Endothelial cell of umbilical vein (primary cell): Measurements from ENCODE around the gene NNT. TPM values are rescaled to one million over a fixed set of nuclear protein-coding genes. Genes with fewer than 3 reads are reported as not detected.

Experiments
- BruUV-seq: library from RNA; stranded (reverse); fragments of 400-500 nt; replicated peaks from 2 replicates; lab custom pipeline; 2021; lab: Mats Ljungman, UMichigan
- CTCF ChIA-PET: fragments of 300-600, 350-600 bp; sonication (Branson Sonifier 250); formaldehyde crosslinking; loops from one replicate; lab custom pipeline; 2021; ENCODE audit warnings: antibody characterized with exemption, inconsistent platforms; lab: Charles Lee
- POLR2A ChIA-PET: fragments of 300-600, 350-600 bp; sonication (Branson Sonifier 250); formaldehyde crosslinking; loops from one replicate; lab custom pipeline; 2021; ENCODE audit warnings: antibody characterized with exemption, inconsistent platforms; lab: Charles Lee
- DNase-seq: peaks from one replicate; pipeline ENCODE4 v3.0.0-alpha.2; 2011; ENCODE audit warnings: low read depth, low spot score
- FAIRE-seq: peaks from 2 replicates; lab custom pipeline; 2011; peaks lifted over from hg19 to GRCh38; lab: Jason Lieb, UNC
- H2AFZ ChIP-seq: 2 replicates; pipeline ENCODE4 v1.6.0; 2012; ENCODE audit warnings: low read depth, low read length, control low read depth, inconsistent platforms
- H3K27ac ChIP-seq: 2 replicates; pipeline ENCODE4 v1.5.1; 2011; ENCODE audit warnings: low read depth, mild to moderate bottlenecking, control low read depth, low read length, moderate library complexity; ENCODE audit not compliant: insufficient read depth
- H3K27me3 ChIP-seq, 2 experiments: 2 replicates each; pipeline versions ENCODE4 v1.6.0 to v1.6.1; 2011; ENCODE audit warnings: low read length in 2 of 2, mixed read lengths in 1 of 2; ENCODE audit not compliant: control insufficient read depth in 2 of 2, insufficient read depth in 2 of 2
- H3K36me3 ChIP-seq, 2 experiments: 2 replicates in 1 of 2; 3 replicates in 1 of 2; pipeline ENCODE4 v1.5.1; 2011; ENCODE audit warnings: low read length in 2 of 2, mild to moderate bottlenecking in 1 of 2, moderate library complexity in 1 of 2; ENCODE audit not compliant: control insufficient read depth in 2 of 2, insufficient read depth in 2 of 2; ENCODE audit errors: extremely low read depth in 1 of 2
- H3K4me1 ChIP-seq: 3 replicates; pipeline ENCODE4 v1.5.1; 2011; ENCODE audit warnings: mild to moderate bottlenecking, low read length; ENCODE audit not compliant: control insufficient read depth, insufficient read depth; ENCODE audit errors: extremely low read depth
- H3K4me2 ChIP-seq: 2 replicates; pipeline ENCODE4 v1.6.1; 2011; ENCODE audit warnings: low read length, control low read depth, mixed read lengths; ENCODE audit not compliant: insufficient read depth
- H3K4me3 ChIP-seq, 3 experiments: fragments of 200-600 bp in 1 of 3; sonication (generic), shearing (Covaris generic) in 1 of 3; replicated peaks in 1 of 3; 2 replicates each; pipeline ENCODE4 v1.5.1; 2011 to 2016; ENCODE audit warnings: control low read depth in 3 of 3, low read length in 3 of 3, mild to moderate bottlenecking in 2 of 3, inconsistent platforms in 1 of 3, low read depth in 1 of 3, moderate library complexity in 1 of 3; ENCODE audit not compliant: insufficient read depth in 1 of 3
- H3K79me2 ChIP-seq: 2 replicates; pipeline ENCODE4 v1.6.0; 2012; ENCODE audit warnings: low read length, inconsistent platforms; ENCODE audit not compliant: control insufficient read depth, insufficient read depth
- H3K9ac ChIP-seq: replicated peaks from 2 replicates; pipeline ENCODE3; 2011; ENCODE audit warnings: low read length, control low read depth; ENCODE audit not compliant: insufficient read depth; ENCODE audit errors: extremely low read depth
- H3K9me1 ChIP-seq: replicated peaks from 3 replicates; pipeline ENCODE4 v1.6.0; 2011; ENCODE audit warnings: mild to moderate bottlenecking, low read length; ENCODE audit not compliant: control insufficient read depth, insufficient read depth; ENCODE audit errors: extremely low read depth
- H3K9me3 ChIP-seq: replicated peaks from 2 replicates; pipeline ENCODE4 v1.5.1; 2012; ENCODE audit warnings: low read length, inconsistent platforms; ENCODE audit not compliant: control insufficient read depth, insufficient read depth
- H4K20me1 ChIP-seq: replicated peaks from 2 replicates; pipeline ENCODE3; 2011; ENCODE audit warnings: mild to moderate bottlenecking, low read length; ENCODE audit not compliant: control insufficient read depth, insufficient read depth; ENCODE audit errors: extremely low read depth
- CTCF ChIP-seq, 2 donors: IDR thresholded peaks; 1 replicate in 1 of 2; 2 replicates in 1 of 2; pipeline ENCODE4 v1.5.1; 2011; ENCODE audit warnings: low read length in 2 of 2, mild to moderate bottlenecking in 2 of 2, moderate library complexity in 2 of 2, control low read depth in 1 of 2, inconsistent platforms in 1 of 2, low read depth in 1 of 2; ENCODE audit not compliant: insufficient read depth in 1 of 2; ENCODE audit errors: extremely low read depth in 1 of 2
- EZH2 ChIP-seq: IDR thresholded peaks from 2 replicates; pipeline ENCODE4 v1.6.1; 2012; ENCODE audit warnings: borderline replicate concordance, low read depth, mild to moderate bottlenecking, moderate library complexity, low read length, inconsistent platforms; ENCODE audit not compliant: severe bottlenecking
- FOS ChIP-seq: IDR thresholded peaks from 2 replicates; pipeline ENCODE4 v1.6.1; 2011; ENCODE audit warnings: mild to moderate bottlenecking, low read length, moderate library complexity, borderline replicate concordance; ENCODE audit not compliant: insufficient read depth
- GATA2 ChIP-seq: IDR thresholded peaks from 2 replicates; pipeline ENCODE4 v1.7.0; 2011; ENCODE audit warnings: low read depth, mild to moderate bottlenecking, moderate library complexity, mixed read lengths, low read length; ENCODE audit not compliant: insufficient read length, insufficient read depth
- JUN ChIP-seq: IDR thresholded peaks from 2 replicates; pipeline ENCODE4 v1.6.1; 2011; ENCODE audit warnings: borderline replicate concordance, low read depth; ENCODE audit not compliant: insufficient read length, insufficient read depth
- MAX ChIP-seq: IDR thresholded peaks from 2 replicates; pipeline ENCODE4 v1.6.1; 2011; ENCODE audit not compliant: insufficient read depth, insufficient read length
- MYC ChIP-seq: IDR thresholded peaks from one replicate; pipeline ENCODE4 v1.6.1; 2011; ENCODE audit warnings: mild to moderate bottlenecking, low read depth, low read length
- POLR2A ChIP-seq: IDR thresholded peaks from 2 replicates; pipeline ENCODE4 v1.6.1; 2012; ENCODE audit warnings: low read depth, mild to moderate bottlenecking, control low read depth, low read length
- POLR2AphosphoS5 ChIP-seq: IDR thresholded peaks from 2 replicates; pipeline ENCODE4 v1.6.1; 2012; ENCODE audit warnings: low read depth, mild to moderate bottlenecking, control low read depth, low read length, moderate library complexity; ENCODE audit not compliant: insufficient read depth
- dilution Hi-C: fragments of 300-500 bp; cut with MboI; formaldehyde crosslinking; loops from one replicate; pipeline ENCODE4 v1.15.0; 2019; ENCODE audit warnings: low sequenced_read_pairs; ENCODE audit not compliant: extremely low pct_ligation_motif_present
- intact Hi-C: fragments of 100-400 bp; cut with micrococcal nuclease; formaldehyde crosslinking; loops from one replicate; pipeline ENCODE4 v1.10.0; 2022
- polyA plus RNA-seq, 4 experiments: library from polyadenylated mRNA; depleted of rRNA in 3 of 4; stranded (reverse) in 3 of 4; unstranded in 1 of 4; fragments of >200 nt; gene quantifications; 2 replicates each; pipeline versions ENCODE4 v1.2.1 to v1.2.3, GENCODE V29; 2011 to 2012; ENCODE audit warnings: missing spikeins in 1 of 4
- total RNA-seq: library from RNA; stranded (reverse); gene quantifications from 2 replicates; pipeline ENCODE4 v1.2.3, GENCODE V29; 2021

The NNT gene
- total and polyA plus RNA-seq, 2 donors (not counting 3 experiments of a cell fraction or from before 2014, with no cell fraction given), result 38.2 to 82.5 TPM

GRCh38 chr5:43647789-43648188 lies 44.8 kb downstream of the NNT start:
- Histone ChIP-seq H3K9ac (no peak overlapping the region), H3K4me3 (no peak overlapping the region), H3K79me2 (no peaks in the 10 kb centered on the region), H3K9me1 (no peaks in the 10 kb centered on the region), H2AFZ (no peak overlapping the region), H3K27me3 (no peaks in the 10 kb centered on the region), H3K4me1 (no peaks in the 10 kb centered on the region), H3K27ac (no peak overlapping the region), H3K4me2 (no peak overlapping the region), H3K36me3 (peaks cover 2 to 13% of the 10 kb centered on the region in 2 experiments), H4K20me1 (no peaks in the 10 kb centered on the region), H3K9me3 (no peaks in the 10 kb centered on the region)
- CTCF ChIA-PET, result interaction anchor here (2.3 kb wide), 1 partner anchor 17 kb away, joined by 9 read pairs; no protein-coding TSS in a partner anchor
- POLR2A ChIA-PET, result no interaction called here
- no TSS peak for BruUV-seq
- dilution Hi-C loops (no loop called here), intact Hi-C loops (no loop called here)
- no peak for FAIRE-seq
- DNase-seq, result no peak
- no peak for TF ChIP-seq POLR2A
- no peak for TF ChIP-seq GATA2
- TF ChIP-seq JUN, result no peak
- TF ChIP-seq CTCF (IDR thresholded peaks at IDR 0.05; ENCODE audit: extremely low read depth in 1 of 2, insufficient read depth in 1 of 2, low read depth in 1 of 2, low read length in 2 of 2), result no peak
- TF ChIP-seq MYC, result no peak
- no peak for TF ChIP-seq EZH2
- TF ChIP-seq POLR2AphosphoS5, result no peak
- no peak for TF ChIP-seq FOS
- TF ChIP-seq MAX, result no peak
